Measurements from ENCODE around the gene OXCT2. TPM values are rescaled to one million over a fixed set of nuclear protein-coding genes. Genes with fewer than 3 reads are reported as not detected.

The OXCT2 gene
- total RNA-seq, 1 experiment from 2014 or later, result 1.3 TPM

DNA sequence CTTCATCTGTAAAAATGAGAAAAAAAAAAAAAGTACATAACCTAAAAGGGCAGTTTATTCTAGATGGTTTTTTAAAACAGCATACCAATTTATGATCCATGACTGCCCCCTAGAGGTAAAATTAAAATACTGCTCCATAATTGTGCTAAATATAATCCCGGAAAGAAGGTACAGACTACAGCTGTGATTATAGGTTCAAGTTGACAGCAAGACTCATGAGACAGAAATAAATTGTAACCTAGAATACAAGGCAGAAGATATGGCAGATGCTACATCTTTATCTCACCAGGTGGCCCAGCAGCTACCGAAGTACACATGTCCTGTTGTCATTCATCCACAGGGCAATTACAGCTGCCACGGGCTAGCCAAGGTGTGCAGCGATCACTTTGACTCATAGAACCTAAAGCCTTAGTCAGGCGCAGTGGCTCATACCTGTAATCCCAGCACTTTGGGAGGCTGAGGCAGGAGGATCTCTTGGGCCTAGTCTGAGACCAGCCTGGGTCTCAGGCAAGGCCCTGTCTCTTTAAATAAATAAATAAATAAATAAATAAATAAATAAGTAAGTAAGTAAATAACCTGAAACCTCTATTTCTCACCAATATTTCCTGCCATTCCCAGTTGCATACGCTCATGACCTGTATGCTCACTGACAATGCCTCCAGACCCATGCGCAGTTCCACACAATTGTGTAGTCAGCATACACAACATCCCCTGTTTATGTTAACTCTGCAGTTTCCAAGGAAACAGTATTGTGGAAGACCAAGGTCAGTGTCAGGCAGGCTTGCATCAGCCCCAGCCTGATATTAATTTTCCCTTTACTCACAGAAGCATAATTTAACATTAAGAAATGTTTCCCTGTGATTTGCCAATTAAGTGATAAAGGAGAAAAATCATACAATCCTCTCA, 50.8 kb downstream of the OXCT2 start:
- TF ChIP-seq, protein P1, sequence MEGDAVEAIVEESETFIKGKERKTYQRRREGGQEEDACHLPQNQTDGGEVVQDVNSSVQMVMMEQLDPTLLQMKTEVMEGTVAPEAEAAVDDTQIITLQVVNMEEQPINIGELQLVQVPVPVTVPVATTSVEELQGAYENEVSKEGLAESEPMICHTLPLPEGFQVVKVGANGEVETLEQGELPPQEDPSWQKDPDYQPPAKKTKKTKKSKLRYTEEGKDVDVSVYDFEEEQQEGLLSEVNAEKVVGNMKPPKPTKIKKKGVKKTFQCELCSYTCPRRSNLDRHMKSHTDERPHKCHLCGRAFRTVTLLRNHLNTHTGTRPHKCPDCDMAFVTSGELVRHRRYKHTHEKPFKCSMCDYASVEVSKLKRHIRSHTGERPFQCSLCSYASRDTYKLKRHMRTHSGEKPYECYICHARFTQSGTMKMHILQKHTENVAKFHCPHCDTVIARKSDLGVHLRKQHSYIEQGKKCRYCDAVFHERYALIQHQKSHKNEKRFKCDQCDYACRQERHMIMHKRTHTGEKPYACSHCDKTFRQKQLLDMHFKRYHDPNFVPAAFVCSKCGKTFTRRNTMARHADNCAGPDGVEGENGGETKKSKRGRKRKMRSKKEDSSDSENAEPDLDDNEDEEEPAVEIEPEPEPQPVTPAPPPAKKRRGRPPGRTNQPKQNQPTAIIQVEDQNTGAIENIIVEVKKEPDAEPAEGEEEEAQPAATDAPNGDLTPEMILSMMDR (IDR thresholded peaks at IDR 0.05; ENCODE audit: unreplicated experiment), result no peak
- CTCF ChIA-PET, result interaction anchor here (0.5 to 1.2 kb wide), 4 partner anchors 19 to 169 kb away, joined by 3 to 14 read pairs (median 4); no protein-coding TSS in a partner anchor
- no TSS peak for BruUV-seq (replicated peaks)
- intact Hi-C loops (cut with micrococcal nuclease; ENCODE audit: unreplicated experiment), result loop anchor here (1.0 kb wide), 2 partner anchors 114 to 622 kb away; no protein-coding TSS in a partner anchor
- no peak for DNase-seq
- H3K36me3 Mint-ChIP-seq (ENCODE audit: insufficient read depth, unreplicated experiment), result no peaks in the 10 kb centered on the region
- H3K9me3 Mint-ChIP-seq (ENCODE audit: low read depth, unreplicated experiment), result no peaks in the 10 kb centered on the region
- H3K4me1 Mint-ChIP-seq (ENCODE audit: low read depth, unreplicated experiment), result no peaks in the 10 kb centered on the region
- no peak overlapping the region for H3K27ac Mint-ChIP-seq (ENCODE audit: unreplicated experiment)
- H3K4me3 Mint-ChIP-seq (ENCODE audit: low read depth, unreplicated experiment), result no peak overlapping the region
- H3K27me3 Mint-ChIP-seq (ENCODE audit: unreplicated experiment), result peaks cover 65% of the 10 kb centered on the region

Other genes with a start within 250 kb of the OXCT2 start
- gene PABPC4, start 194.6 kb downstream of the OXCT2 start, total RNA-seq (2022), result 193 and 213 TPM in 2 replicates
- 0.09 and 0.27 TPM in 2 replicates for gene HEYL, start 131.7 kb downstream of the OXCT2 start, total RNA-seq (2022)
- gene NT5C1A, start 99.2 kb downstream of the OXCT2 start, total RNA-seq (2022), result not detected in 2 replicates
- not detected in 2 replicates for gene HPCAL4, start 79.9 kb downstream of the OXCT2 start, total RNA-seq (2022)
- gene PPIE, start 32.5 kb downstream of the OXCT2 start, total RNA-seq (2022), result 38.2 and 46.5 TPM in 2 replicates
- gene BMP8B, start 17.5 kb upstream of the OXCT2 start, total RNA-seq (2022), result 6.2 and 6.8 TPM in 2 replicates
- gene TRIT1, start 112.2 kb upstream of the OXCT2 start, total RNA-seq (2022), result 17.6 and 21.8 TPM in 2 replicates
- 0.59 and 0.78 TPM in 2 replicates for gene MYCL, start 130.6 kb upstream of the OXCT2 start, total RNA-seq (2022)
- 3.9 and 4.9 TPM in 2 replicates for gene MFSD2A, start 183.8 kb upstream of the OXCT2 start, total RNA-seq (2022)

All from Calu3 (cell line).